ENCODE results near the gene EOMES. TPM values are rescaled to one million over a fixed set of nuclear protein-coding genes. Genes with fewer than 3 reads are reported as not detected.

Gene EOMES
- total RNA-seq, 4 donors from 2014 or later = 0.22 to 0.68 (median 0.65) TPM; not detected in 1

GRCh38 chr3:27726240-27726639, 4.1 kb upstream of the EOMES start:
- no peak for TF ChIP-seq CTCF (IDR thresholded peaks at IDR 0.05; ENCODE audit: low read depth)

GRCh38 chr3:27724459-27725197, 2.5 kb upstream of the EOMES start:
- TF ChIP-seq CTCF (IDR thresholded peaks at IDR 0.05; ENCODE audit: low read depth) = no peak

GRCh38 chr3:27723815-27724458, 1.8 kb upstream of the EOMES start:
- no peak for TF ChIP-seq CTCF (IDR thresholded peaks at IDR 0.05; ENCODE audit: low read depth)

- TF ChIP-seq CTCF (IDR thresholded peaks at IDR 0.05; ENCODE audit: low read depth) = no peak
These were observed 1.3 kb upstream of the EOMES start for GRCh38 chr3:27723456-27723814.

GRCh38 chr3:27723001-27723445, 900 bp upstream of the EOMES start:
- no peak for TF ChIP-seq CTCF (IDR thresholded peaks at IDR 0.05; ENCODE audit: low read depth)

- no peak for TF ChIP-seq CTCF (IDR thresholded peaks at IDR 0.05; ENCODE audit: low read depth)
These were observed 1.0 kb downstream of the EOMES start for GRCh38 chr3:27720899-27721716.

All from subcutaneous adipose tissue (tissue), 4 donors.